Activated CD8-positive, alpha-beta memory T cell treated with anti-CD3 and anti-CD28 coated beads, Interleukin-2, amount 50 U/mL, for 4 hours (primary cell): ENCODE data around the gene PLSCR4.

Experiments
- DNase-seq: peaks from one replicate; pipeline ENCODE4 v3.0.0-alpha.2; 2020

The PLSCR4 gene

DNA sequence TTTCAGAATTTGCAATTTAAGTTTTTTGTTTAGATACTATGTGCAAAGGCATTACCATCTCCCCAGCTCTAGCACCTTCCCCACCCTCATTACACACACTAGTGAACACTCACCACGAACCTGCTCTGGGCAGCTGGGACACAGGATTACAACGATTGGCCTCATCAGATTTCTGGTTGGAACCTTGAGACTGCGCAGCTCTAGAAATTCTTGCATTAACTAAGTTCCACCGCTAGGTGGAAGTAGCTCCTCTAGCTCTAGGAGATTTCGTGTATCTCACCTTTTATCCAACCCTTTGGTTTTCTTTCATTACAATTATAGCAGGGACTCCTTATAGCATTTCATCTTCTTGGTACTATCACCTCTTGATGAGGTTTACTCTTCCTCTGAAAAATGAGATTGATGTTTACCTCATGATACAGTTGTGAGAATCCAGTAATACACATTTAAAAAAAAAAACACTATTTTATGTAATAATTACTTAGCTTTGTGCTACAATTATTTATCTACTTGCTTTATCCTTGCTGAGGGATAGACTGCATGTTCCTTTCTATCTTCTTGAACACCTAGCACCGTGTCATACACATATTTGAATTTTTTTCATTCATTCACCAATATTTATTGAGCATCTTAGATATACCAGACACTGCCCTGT, 61.3 kb downstream of the PLSCR4 start:
- DNase-seq: no peak

GRCh38 chr3:146187334-146187950, 63.5 kb downstream of the PLSCR4 start:
- DNase-seq: no peak

GRCh38 chr3:146184241-146185015, 66.5 kb downstream of the PLSCR4 start:
- no peak for DNase-seq

GRCh38 chr3:146181216-146181615, 69.7 kb downstream of the PLSCR4 start:
- DNase-seq: no peak

DNA sequence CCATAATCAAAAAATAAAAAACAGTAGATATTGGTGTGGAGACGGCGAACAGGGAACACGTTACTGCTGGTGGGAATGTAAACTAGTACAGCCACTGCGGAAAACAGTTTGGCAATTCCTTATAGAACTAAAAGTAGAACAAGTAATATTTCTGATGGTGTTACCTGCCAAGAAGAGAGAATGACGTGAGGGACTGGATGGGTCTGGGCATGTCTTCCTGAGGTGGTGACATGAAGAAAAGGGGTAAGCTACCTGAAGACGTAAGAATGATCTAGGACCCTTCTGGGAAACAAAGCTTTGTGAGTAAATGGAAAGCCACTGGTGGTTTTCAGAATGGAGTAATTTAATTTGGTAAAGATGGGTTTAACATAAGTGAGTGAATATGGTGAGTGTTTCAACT, 70.5 kb downstream of the PLSCR4 start:
- no peak for DNase-seq

GRCh38 chr3:146178006-146178689, 72.8 kb downstream of the PLSCR4 start:
- no peak for DNase-seq

- no peak for DNase-seq
These were observed 73.4 kb downstream of the PLSCR4 start for GRCh38 chr3:146177519-146177918.

DNA sequence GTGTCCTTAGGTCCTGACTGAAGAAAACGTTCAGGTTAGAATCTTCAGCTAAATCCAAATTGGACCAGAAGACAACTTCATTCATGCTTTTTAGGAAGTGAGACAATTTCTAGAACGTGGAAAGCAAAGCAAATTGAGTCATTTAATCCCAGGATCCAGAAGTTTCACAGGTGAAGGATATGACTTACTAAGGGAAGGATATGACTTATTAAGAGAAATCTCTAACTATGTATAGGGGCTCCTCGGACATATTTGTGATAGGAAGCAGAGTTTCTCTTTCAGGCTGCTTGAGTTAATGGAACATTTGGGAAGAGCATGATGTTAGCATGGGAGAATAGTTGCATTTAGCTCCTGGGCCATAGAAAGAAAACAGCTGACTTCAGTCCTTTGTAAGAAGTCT, 73.8 kb downstream of the PLSCR4 start:
- no peak for DNase-seq

DNA sequence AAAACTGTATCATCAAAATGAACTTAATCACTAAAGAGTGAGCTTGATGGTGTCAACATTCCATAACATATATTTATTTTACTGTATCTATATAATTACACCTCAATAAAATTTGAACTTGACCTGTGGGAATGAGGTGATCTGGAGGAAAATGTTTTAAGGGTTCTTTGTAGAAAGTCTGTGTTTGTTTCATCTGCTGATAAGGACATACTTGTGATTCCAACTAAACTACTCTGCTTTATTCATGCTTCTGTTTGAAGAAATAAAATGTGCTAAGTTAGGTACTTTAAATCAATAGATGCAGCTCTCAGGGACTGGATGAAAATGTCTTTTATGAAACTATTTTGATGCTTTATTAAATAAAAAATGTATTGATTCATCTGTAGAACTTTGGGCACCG, 78.3 kb downstream of the PLSCR4 start:
- DNase-seq: no peak

- no peak for DNase-seq
These were observed 80.3 kb downstream of the PLSCR4 start for GRCh38 chr3:146170591-146170990.

- no peak for DNase-seq
These were observed 81.0 kb downstream of the PLSCR4 start for GRCh38 chr3:146169891-146170290.

GRCh38 chr3:146166826-146167225, 84.1 kb downstream of the PLSCR4 start:
- no peak for DNase-seq

- DNase-seq: no peak
These were observed 84.5 kb downstream of the PLSCR4 start for GRCh38 chr3:146166415-146166821.

- DNase-seq: no peak
These were observed 85.0 kb downstream of the PLSCR4 start for GRCh38 chr3:146165877-146166276.

GRCh38 chr3:146164971-146165769, 85.7 kb downstream of the PLSCR4 start:
- DNase-seq: no peak

GRCh38 chr3:146164506-146164905, 86.4 kb downstream of the PLSCR4 start:
- no peak for DNase-seq

DNA sequence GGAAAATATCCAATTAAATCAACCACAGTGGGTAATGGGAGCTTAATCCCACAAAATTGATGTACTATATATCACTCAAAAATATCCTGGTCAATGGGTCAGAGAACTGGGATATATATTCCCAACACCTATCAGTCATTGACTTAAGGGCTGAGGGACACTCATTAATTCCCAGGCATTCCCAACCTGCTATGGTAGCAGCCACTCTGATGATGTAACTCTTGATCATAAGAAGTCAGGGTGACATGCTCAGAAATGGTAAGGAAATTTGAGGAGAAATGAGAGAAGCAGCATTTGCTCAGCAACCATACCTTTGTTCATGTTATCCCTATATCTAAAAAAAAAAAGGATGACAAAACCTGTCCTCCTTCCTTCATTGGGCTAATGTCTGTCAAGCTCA, 86.8 kb downstream of the PLSCR4 start:
- no peak for DNase-seq

GRCh38 chr3:146163584-146163983, 87.3 kb downstream of the PLSCR4 start:
- DNase-seq: no peak

DNA sequence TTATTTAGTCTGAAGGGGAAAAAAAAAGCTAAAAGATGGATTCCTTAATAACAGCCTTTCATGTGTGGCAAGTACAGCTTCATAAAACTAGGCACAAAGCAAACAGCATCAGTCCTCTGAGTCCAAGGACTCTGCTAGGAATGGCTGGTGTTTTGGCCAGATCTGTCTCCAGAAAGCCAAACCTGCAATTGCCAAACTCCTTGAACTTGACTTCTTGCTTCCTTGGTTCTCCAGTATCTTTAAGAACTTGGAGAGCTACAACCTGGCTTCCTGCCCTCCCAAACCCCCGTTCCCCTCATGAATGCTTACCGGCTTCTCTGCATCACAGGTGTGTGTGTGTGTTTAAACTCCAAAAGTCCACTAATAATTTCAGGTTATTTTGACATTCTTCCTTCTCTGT, 88.3 kb downstream of the PLSCR4 start:
- DNase-seq: no peak

DNA sequence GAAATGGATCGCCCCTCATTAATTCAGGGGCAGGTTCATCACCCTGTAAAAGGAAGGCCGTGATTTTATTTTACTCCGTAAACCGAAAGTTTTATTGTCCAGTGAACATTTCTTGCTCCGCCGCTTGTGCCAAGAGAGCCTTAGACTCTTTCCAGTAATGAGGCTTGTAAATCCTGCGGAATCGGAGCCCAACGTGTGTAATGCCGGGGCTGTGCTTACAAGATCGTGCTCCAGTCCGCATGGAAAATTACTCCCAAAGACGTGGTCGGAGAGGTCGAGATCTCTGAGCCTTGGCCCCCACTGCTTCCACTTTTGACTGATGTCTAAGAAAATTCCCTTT, 89.3 kb downstream of the PLSCR4 start:
- DNase-seq: no peak

- no peak for DNase-seq
These were observed 89.8 kb downstream of the PLSCR4 start, which contains the start of gene PLOD2 for GRCh38 chr3:146160964-146161662. PLOD2 (minus strand) TSS chr3:146161184; CDS start chr3:146160989, 195 bp downstream.

DNA sequence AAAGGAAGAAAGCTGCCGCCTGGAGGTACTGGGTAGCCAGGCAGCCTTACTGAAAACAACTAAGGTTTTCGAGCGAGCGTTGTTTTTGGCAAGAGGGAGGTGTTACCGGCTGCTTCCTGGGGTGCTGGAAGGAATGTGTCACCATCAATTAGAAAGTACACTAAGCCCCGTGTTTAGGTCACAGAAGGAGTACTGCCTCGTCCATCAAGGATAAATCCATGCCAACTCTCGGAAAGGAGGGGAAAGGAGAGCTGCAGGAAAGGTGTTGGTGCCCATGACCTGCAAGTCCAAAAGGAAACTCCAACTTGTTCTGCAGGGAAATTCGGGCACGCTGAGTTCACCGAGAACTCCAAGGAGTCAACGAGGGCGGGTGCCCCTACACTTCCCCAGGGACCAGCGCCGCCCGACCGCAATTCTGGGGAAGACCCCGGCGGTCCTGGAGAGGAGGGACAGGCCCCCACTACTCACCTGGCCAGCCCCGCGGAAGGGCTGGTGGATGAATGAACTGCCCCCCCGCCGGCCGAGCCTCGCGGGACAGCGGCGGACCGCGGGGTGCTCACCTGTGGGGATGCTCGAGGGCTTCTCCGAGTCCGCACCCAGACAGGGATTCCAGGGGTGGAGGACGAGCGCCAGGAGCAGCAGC, 90.5 kb downstream of the PLSCR4 start:
- no peak for DNase-seq
